GM18508 (cell line): Measurements from ENCODE around the gene ATRN.

Experiments used
- ATAC-seq: cut with Tn5 transposase; IDR thresholded peaks from one replicate; pipeline ENCODE4 v1.9.1; 2021; ENCODE audit warnings: moderate number of reproducible peaks; ENCODE audit not compliant: insufficient read depth, unreplicated experiment

ATRN gene

GRCh38 chr20:3671986-3672546, 201.2 kb downstream of the ATRN start:
- ATAC-seq = no peak

GRCh38 chr20:3672547-3673171, 201.8 kb downstream of the ATRN start:
- ATAC-seq = no peak

GRCh38 chr20:3673221-3674070, 202.6 kb downstream of the ATRN start:
- no peak for ATAC-seq

- no peak for ATAC-seq
These were observed 203.6 kb downstream of the ATRN start for GRCh38 chr20:3674447-3674846.

GRCh38 chr20:3674995-3675900, 204.4 kb downstream of the ATRN start:
- ATAC-seq = no peak

DNA sequence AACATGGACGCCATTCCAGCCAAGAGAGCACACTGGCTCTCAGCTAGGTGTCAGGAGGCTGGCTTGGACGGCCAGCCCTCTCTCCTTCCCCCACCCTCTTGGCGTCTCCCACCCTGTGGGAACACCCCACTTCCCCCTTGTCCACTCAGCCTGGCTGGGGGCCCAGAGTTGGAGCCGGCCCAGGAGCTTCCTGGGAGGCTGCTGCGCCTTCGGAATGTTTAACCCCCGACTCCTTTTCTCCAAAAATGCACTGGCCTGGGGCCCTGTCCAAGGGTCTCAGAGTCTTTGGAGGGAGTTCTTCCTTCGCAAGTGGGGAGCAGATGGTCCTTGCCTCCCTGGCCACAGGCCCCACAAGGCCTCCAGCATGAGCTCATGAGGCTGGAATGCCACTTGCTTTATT, 206.9 kb downstream of the ATRN start:
- ATAC-seq = no peak

- ATAC-seq = no peak
These were observed 207.4 kb downstream of the ATRN start for GRCh38 chr20:3678198-3678597.

DNA sequence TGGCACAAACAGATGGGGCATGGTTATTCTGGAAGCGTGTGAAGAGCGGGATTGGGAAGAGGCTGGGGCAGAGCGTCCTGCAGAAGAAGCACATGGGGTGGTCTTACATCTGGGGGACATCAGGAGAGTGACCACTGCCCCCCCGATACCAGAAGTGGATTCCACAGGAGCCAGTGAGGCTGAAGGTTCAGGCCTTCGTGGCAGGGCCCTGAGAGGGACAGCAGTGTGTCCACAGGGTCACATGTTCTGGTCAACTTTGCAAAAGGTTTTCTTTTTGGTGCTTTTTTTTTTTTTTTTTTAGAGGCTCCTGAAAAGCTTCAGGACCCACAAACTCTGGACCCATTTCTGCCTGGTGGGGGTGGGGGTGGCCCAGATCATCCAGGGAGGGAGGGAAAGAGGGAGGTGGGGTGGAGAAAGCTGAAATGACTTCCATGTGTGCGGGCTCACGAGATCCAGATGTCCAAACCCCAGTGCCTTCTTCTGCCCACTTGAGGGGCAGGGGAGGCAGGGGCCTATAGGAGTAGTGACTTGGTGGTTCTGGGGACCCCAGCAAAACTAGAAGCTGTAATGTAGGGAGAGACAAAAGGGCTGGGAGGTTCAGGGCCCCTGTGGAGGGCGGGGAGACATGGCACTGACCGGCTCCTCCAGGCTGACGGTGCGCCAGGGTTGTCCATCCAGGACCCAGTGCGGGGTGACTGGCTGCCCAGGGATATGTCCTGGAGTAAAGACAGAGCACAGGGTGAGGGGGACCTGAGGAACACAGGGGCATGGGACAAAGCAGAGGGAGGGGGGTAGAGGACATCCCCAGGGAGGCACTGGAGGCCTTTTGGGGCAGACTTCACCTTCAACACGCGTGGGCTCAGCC, 208.3 kb downstream of the ATRN start:
- ATAC-seq = no peak

- no peak for ATAC-seq
These were observed 209.2 kb downstream of the ATRN start for GRCh38 chr20:3679749-3680700.

- ATAC-seq = no peak
These were observed 210.0 kb downstream of the ATRN start for GRCh38 chr20:3680701-3681351.

DNA sequence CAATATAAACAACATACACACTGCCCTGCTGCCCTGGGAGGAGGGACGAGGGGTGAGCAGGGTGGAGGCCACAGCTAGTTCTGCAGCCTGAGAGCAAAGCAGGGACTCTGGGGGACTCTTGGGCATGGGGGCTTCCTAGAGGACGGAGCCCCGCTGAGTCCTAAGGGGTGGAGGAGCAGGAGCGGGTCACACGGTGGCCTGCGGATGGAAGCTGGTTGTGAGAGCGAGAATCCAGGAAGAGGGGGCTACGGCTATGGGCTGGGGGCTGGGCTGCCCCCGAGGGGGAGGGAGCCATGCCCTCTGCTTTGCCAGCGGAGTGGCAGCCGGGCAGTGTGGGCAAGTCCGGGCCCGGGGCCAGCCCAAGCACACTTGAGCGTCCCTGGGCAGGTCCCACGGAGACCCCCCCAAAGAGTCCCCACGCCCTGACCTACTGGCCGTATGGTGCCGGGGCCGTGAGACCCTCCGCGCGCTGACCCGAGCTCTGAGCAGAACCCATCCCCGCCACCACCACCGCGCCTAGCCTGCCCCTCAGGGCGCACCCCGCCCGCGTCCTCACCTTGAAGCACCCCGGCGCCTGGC, 210.6 kb downstream of the ATRN start:
- ATAC-seq = no peak

DNA sequence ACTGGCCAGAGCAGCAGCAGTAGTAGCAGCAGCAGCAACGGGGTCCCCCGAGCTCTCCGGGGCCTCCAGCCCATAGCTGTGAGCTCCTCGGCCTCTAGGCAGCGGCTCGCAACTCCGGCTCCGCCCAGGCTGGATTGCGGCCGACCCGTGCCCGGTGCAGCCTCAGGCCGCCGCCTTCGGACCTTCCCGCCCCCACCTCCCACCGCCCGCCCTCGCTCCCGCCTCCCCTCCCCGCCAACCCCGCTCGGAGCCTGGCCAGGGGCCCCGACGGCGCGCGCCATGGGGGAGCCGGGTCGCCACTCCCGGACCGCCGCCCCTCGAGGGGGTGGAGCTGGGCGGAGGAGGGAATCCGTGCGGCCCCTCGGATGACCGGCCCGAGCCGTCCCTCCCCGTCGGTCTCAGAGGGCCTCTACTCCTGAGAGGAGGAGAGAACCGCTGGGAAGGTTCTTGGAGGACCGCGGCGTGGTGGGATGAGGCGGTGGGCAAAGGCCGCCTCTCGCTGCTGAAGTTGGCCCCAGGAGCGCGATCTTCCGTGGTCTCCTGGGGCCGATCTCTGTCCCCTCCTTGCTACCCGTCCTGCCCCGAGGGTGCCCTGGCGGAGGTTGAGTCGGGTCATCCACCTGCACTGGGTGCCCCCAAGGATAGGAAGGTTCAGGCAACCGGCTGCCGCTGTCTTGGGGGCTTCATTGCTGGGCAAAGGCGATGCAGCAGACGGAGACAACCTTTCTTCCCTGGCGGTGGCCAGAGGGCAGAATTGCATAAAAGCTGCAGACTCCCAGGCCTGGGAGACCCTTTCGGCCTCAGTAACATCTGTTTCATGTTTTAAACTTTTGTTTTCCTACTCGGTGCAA, 211.3 kb downstream of the ATRN start, which contains the start of gene ADAM33:
ADAM33 (minus strand) TSS at position 80 of the 851 bp plus-strand sequence; CDS start at position 74, 6 bp downstream.
- ATAC-seq = no peak

GRCh38 chr20:3685341-3685740, 214.5 kb downstream of the ATRN start:
- no peak for ATAC-seq

DNA sequence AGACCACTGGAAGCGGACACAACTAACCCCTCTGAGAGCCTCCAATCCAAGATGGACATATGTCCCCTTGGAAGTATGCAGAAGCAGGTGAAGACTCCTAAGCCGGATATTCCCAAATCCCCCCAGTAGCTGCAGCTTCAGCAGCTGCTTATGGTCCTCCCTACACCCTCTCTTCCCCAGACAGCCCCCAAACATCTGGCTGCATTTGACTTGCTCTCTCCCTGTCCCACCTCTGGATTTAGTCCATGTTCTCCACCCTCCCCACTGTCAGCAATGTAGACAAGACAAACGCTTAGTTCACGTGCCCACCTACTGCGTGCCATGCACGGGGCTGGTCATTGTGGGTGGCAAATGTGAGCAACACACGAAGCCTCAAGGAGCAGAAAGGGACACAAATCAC, 215.6 kb downstream of the ATRN start:
- no peak for ATAC-seq

- no peak for ATAC-seq
These were observed 216.1 kb downstream of the ATRN start for GRCh38 chr20:3686867-3687321.

- no peak for ATAC-seq
These were observed 216.8 kb downstream of the ATRN start for GRCh38 chr20:3687655-3688054.

DNA sequence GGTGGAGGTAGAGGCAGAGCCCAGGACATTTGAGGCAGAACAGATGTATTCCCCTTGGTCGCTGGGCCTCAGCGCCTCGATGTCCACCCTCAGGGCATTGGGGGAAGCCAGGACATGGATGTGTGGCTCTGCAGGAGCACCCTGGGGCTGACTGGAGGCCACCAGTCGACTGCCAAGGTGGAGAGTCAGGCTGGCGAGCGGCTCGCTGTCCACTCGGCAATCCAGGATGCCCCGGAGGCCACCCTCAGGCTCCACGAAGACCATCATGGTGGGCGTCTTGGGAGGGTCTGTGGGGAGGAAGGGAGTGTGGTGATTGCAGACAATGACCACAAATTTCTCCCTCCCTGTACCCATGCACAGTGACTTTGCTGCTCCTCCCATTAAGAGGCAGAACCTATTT, 219.2 kb downstream of the ATRN start:
- no peak for ATAC-seq
